HG03565 (cell line): ENCODE measurements around the gene SLC9C1.

Experiments
- ATAC-seq: cut with Tn5 transposase; IDR thresholded peaks from one replicate; pipeline ENCODE4 v1.9.1; 2021; ENCODE audit warnings: mild to moderate bottlenecking, moderate library complexity; ENCODE audit not compliant: unreplicated experiment

Gene SLC9C1

DNA sequence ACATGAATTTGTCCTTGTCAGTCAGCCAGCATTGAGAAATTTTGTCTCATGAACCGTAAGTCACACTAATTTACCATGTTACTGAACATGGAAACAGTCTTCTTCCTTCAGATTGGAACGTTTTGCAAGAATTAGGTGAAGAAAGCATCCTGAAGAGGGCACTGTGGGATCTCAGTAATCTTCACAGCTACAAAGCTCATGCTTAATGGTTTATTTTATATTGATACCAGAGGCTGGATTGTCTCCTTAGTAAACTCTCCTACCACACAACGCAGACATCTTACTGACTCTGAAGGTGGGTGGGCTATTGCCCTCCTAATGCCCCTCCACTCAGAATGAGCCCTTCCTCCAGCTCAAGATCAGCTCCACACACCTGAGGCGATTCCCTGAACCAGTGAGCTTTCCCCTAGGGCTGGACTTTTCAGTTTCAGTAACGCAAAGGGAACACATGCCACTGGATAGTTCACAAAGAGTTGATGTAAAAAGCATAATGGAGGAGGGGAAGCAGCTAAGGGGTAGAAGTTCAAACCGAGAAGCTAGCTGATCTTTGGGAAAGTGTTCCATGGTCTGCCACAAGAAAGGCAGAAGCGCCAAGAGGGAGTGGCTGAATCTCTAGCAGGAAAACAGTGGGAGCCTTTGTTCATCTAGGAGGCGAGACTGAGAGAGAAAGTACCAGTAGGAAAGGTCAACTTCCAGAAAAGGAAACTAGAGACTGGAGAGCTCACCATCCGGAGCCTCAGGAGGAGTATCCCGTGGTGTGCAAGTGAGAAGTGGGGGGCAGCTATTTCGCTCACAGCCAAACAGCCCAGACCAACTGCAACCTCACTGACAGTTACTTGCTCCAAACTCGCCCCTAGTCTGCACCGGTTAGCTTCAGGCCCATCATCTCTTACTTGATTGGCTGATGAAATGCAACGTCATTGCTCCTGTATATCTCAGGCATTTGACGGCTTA lies at the start of gene SLC9C1:
Gene SLC9C1, minus strand, starts transcription at position 849 of the 954 bp plus-strand sequence. CDS start 7,425 bp downstream, outside the sequence.
- no peak for ATAC-seq

DNA sequence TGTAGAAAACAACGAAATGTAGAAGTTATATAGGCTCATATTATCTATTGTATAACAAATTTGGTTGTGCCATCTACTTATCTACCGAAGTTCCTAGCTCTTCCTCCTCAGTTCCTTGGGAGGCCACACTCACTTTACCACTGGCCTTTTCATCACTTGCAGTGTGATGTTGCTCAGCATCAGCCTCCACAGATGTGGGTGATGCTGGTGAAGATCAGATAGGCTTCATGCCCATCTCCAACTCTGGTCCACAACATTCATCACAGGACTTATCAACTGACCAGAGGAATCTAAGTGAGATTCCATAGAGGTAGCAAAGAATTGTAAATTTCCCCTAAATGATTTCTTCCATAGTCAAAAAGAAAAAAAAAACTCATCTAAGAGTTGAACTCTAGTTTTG lies 47.4 kb upstream of the SLC9C1 start:
- no peak for ATAC-seq

DNA sequence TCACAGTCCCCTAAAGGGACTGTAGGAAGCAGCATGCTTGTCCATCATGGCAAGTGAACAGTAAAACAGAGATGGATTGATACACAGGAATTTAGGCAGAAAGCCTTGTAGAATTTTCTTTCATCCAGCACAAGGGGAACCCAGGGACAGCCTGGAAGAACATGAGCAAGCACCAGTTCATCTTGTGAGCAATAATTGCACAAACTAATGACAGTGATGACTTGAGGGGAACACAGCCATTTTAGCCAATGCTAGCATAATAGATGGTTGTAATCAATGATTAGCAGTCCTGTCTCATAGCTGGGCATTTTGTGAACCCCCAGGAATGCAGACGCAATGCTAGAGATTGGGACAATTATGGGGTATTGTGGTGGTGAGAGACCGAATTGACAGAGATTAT lies 45.6 kb upstream of the SLC9C1 start:
- ATAC-seq, result no peak

DNA sequence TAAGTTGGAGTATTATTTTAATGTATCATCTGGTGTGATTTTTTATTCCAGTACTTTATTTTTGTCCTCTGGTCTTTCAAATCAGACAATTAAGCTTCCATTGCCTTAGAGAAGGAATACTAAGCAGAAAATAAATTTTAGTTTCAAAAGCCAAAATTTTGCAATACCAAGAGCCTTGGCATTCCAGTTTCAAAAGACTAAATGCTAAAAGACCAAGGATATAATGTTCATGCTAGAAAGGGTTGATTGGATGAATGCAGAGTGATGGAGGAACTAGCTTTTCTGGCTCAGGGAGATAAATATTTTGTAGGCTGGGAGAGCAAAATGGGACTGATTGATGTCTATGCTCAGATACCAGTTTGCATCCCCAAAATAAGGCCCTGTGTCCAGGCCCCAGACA lies 45.1 kb upstream of the SLC9C1 start:
- ATAC-seq, result no peak

DNA sequence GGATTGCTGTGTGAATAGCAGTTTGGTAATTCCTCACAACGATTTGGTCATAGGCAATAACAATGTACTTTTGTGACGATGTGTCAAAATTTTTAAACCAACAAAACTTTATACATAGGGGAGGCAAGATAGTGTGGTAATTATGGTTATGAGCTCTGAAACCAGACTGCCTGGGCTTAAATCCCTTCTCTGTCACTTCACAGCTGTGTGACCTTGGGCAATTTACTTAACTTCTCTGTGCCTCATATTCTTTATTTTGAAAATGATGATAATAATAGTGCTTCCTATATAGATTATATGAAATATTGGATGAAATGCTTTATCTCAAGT lies 44.7 kb upstream of the SLC9C1 start:
- no peak for ATAC-seq

DNA sequence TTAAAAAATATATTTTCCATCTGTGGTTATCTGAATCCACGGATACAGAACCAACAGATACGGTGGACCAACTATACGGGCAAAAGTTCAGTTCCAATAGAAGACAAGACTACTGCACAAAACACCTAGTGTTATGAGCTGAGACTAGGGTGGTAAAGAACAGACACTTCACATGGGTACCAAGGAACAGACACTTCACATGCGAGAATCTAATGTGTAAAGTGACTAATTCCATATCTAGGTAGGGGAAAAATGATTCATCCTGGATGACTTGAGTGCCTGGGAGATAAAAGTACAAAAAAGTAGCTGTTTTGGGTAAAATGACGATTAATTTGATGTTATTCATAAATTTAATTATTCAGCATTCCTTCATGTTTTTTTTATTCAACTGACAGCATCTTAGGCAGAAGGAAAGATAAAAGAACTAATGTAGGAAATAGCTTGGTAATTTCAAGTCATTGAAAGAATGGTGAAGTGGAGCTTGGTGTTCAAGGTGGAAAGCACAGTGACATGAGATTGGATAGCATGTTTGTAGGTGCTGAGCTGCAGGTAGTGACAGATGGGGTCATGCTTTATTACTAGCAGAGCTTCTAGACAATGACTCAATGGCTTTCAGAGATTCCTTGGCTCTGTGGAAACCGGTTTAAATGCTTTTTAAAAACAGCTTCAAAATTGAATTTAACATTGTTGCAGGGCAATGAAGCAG lies 44.2 kb upstream of the SLC9C1 start:
- no peak for ATAC-seq

DNA sequence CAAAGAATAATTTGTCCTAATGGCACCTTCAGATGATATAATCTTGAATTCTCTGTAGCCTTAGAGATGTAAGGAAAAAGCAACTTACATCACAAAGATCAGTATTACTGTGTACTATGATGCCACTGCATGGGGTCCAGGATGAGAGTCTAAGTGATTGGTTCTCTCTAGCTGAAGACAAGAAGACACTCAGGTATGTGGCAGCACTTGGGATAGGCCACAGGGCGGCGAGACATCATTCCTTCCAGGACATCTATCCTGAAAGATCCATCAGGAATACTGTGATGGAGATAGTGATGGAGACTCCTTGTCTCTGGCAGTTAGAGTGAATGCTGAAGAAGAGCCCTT lies 41.4 kb upstream of the SLC9C1 start:
- ATAC-seq, result no peak

DNA sequence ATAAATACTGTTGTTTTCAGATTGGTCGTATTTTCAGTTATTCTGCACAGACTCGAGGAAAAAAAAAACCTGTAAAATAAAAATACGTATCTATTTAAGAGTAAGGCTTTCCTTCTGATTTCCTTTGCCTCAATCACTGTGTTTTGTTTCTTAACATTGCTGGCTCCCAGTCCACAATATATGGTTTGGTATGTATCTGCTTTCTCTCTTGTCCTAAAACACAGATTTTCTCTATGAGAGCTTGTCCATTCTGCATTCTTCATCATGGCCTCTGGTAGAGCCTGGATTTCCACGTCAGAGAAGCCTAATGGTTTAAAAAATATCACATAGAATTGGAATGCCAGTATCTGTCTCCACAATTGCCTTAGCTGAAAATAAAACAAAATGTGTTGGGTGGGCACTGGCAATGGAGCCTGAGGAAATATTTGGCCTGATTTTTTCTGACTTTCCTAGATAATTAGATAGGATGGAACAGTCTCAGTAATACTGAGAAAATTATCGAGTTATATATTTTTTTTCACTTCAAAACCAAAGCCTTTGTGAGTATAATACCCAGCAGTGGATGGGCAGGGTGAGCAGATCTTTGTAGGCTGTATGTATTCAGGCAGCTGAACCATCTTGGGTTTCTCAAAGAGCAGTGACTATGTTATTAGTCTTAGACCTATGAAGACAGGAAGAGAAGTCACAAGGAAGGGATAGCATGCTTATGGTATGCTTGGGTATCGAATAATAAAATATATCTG lies 40.8 kb upstream of the SLC9C1 start:
- no peak for ATAC-seq

DNA sequence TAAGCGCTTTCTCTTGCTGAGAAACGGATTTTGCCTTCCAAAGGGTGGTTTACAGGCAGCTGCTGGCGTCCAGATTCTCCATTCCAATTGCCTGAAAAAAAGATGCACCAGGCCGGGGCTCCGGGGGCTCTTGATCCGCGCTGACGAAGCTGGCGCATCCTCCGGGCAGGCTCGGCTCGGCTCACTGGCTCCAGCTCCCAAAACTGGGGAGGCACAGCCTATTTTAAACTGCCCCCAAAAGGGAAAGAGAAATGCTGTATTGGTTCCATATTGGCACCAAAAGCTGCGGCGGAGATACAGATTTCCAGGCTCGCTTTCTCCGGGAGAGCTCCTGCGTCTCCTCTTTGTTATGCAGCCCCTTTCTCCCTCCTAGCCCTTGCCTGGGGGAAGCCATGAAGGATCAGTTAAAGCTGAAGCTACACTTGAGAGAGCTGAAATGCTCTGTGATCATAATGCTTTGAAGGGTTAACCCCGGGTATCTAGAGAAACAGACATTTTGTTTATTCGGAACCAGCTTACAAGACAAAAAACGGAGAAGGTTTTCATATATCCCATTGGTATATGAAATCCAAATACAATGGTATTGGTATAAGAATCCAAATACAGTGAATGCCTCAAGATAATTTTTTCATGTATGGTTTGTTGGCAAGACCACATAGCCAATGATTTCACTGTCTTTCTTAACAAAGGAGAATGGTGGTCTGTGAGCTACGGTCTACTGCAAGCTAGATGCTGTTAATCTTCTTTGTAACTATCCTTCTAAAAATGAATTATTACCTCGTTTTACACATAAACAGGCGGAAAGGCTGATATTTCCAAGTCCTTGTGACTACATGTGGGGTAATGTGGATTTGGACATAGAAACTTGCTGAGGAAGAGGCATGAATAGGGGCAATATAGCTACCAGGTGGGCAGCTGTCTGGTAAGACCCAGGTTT lies 39.6 kb upstream of the SLC9C1 start:
- ATAC-seq, result no peak

DNA sequence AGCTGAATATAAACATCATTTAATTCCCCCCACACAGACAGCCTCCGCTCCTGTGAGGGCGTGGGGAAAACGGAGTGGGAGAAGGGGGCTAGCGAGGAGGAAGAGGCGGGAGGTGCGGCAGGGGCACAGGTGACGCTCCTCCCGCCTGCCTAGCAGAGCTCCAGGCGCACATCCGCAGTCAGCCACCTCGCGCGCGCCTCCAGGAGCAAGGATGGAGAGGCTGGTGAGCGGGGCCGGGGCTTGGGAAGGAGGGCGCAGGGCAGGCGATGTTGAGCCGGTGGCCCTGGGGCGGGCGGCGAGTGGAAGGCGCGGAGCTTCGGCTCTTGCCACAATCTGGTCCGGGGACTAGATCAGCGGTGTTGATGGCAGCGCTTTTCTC lies 39.0 kb upstream of the SLC9C1 start, which contains the start of gene CD200:
Gene CD200, plus strand, starts transcription at position 155 of the 379 bp plus-strand sequence. Its CDS starts 57 bp downstream, at position 212.
- no peak for ATAC-seq

DNA sequence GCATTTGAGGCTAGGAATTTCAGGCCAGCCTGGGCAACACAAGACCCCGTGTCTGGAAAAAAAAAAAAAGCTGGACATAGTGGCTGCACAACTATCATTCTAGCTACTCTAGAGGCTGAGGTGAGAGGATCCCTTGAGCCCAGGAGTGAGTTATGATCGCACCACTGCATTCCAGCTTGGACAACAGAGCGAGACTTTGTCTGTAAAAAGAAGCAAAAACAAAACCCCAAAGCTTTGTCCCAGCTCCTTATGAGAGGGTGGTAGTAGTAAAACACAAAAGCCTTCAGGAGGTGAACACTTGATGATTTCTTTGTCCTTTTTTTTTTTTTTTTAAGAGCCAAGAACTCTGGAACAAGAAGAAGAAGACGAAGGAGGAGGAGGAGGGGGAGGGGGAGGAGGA lies 37.8 kb upstream of the SLC9C1 start:
- ATAC-seq, result no peak

DNA sequence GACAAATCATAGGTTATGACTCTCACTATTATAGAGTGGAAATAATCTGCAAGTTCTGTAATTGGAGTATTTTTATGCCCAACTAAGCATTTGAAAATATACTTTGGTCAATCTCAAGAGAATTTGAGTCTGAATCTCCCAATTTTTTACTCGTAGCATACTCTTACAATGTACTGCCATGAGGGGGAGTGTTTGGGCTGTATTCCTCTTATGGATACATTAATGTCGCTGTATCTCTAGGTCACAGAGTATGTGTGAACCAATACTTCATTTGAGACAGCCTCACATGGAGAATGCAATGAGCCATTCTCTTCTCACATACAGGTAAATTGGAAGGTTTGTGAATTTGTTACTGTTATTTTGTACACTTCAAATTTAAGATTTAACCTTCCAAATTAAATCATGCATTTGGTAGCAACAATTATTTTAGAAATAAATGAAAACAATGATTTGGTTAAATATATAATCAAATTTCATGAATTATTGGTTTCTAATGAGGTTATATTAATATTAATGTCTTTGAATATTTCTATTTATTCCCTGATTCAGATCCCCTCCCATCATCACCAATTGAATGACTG lies 33.4 kb upstream of the SLC9C1 start:
- ATAC-seq, result peak; percentile 97

DNA sequence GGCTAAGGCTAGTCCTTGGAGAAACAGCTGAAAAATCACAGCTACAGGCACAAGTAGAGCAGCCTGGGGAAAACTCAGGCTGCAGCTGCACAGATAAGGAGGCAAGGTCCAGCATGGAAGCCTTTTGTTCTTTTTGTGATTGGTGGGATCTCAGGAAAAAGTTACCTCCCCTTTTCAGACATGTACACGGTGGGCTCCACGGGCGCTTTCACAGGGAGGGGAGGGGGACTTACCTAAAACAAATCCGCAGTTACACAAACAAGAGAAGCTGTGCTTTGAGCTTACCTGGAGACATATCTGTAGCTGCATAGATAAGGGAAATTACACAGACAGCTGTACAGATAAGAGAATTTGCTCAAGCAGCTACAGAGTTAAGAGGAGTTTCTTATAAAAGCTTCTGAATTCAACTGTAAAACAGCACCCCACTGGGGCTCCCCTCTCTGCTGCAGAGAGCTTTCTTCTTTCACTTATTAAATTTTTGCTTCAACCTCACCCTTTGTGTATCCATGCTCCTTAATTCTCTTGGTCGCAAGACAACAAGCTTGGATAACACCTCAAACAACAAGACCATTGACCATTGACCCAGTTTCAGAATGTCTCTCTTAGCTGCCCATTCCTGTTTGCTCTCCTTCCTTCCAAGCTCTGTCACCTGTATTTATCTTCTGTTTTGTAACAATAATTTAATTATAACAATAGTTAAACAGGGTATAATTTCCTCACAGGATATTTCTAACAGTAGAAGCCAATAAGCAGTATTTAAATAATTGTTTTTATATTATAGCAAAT lies 28.0 kb upstream of the SLC9C1 start:
- ATAC-seq, result no peak

DNA sequence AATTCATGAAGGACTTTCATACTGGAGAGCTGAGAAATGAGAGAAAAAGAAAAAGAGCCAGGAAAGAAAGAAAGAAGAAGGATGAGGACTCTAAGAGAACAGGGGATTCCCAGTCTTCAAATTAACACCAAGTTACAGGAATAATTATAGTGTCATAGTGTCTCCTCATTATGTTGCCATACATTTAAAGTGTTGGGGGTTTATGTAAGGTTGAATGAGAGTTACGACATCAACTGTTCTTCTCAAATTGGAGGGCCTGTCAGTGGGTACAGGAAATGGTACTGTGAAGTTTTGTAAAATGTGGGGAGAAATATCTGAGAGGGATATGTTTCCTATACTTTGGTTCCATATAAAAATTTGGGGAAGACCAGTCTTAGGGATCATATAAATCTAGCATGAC lies 26.7 kb upstream of the SLC9C1 start:
- no peak for ATAC-seq

DNA sequence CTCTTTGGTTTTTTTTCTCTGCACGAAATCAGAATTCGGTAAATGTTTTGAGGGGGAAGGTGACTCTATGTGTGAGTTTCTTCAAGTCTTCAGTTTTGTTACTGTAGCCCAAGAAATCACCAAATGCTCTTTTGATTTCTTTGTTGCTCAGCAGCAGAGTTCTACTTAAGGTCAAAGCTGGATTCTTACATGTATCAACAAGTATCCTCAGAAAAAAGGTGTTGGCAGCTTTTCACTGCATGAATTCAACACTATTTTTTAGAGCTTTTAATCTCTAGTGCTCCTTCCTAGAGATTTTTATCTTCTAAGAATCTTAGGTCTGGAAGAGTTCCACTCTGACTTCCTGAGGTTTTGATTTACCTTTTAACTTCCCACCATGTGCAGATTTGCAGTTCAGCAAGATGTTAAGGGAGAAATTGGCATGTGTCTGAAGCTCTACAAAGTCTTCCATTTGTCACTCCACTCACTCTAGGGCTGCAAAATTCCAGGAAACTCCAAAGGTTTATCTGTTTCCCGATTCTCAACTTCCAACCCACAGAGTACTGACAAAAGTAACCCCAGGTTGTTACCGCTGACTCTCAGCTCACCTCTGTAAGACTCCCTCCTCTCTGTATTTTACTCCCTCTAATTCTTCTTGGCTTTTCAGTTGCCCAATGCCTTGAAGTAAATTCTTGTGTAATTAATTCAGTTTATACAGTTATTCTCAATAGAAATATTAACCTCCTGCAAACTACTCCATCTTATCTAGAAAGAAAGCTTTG lies 25.7 kb upstream of the SLC9C1 start:
- ATAC-seq, result no peak

DNA sequence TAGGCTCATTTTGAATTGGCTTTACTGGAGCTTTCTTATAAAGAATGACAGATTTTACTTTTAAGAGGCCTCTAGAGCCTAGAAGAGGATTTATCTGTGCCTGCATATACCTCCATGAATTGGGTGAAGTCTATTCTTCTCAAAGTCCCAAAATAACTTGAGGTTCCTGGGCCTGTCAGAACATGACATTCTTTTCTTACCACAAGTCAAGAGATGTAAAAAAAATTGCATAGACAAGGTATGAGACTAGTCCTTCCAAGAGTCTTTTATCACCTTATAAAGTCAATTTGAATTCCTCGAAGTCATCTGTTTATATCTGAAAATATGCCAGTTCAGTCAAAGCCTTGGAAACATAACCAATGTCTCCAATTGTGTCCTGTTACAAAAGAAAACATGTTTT lies 21.8 kb upstream of the SLC9C1 start:
- no peak for ATAC-seq

DNA sequence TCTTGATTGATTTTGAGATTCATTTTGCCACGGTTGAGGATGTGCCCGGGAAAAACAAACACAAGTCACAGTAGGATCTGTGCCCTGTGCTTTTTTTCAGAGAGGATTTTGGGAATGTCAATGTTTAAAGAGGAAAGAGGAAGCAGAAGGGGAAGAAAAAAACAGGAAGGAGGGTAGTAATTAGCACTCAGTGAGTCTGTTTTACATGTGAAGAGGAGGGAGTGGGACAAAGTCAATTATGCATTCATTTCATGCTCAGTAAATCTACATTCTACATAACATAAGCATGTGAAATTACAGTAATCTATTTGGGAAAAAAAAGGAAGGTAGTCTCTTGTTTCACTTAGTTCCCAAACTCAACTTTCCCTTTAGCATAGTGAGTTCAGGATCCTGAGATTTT lies 20.6 kb upstream of the SLC9C1 start:
- ATAC-seq, result no peak

DNA sequence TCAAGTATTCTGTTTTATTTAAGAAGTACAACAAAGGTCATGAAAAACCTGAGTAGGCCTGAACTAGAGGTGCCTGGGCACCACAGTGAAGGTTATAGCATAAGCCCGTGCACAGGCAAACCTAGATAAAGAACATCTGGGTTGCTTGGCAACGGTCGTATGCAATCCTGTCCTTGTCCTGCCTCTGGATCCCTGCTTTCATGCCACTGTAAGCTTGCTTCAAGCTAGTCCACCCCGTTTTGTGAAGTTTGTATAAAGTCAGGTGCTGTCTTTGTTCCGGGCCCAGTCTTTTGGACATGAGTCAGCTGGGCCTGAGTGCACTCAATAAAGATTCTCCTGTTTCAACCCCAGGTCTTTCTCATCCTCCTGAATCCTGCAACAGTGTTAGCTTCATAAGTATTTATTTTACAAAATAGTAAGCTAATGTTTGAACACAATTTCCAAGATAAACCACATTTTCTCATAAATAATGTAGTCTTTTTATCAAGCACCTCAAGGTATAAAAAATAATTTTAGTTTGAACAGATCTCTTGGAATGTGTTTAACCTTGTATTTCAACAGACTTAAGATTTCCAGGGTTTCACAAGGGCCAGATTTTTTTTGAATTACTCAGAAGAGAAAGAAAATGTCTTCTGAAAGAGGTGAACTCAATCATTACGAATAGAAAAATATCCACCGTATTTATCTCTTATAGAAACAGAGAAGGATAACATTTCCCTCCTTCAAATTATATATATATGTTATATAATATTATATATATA lies 14.3 kb upstream of the SLC9C1 start:
- ATAC-seq, result no peak
